Trophoblast cell (in vitro differentiated cells and primary cell): ENCODE data around the gene PTPN18.

Experiments
- DNase-seq, 2 donors: peaks; one replicate each; pipeline ENCODE4 v3.0.0-alpha.2; 2016
- H2AFZ ChIP-seq: 2 replicates; pipeline ENCODE4 v1.6.1; 2013; ENCODE audit warnings: low read length, moderate library complexity, mild to moderate bottlenecking; ENCODE audit not compliant: insufficient read depth, poor library complexity
- H2AK5ac ChIP-seq: 2 replicates; pipeline ENCODE4 v1.6.1; 2013; ENCODE audit warnings: mild to moderate bottlenecking, low read length
- H2BK120ac ChIP-seq: 2 replicates; pipeline ENCODE4 v1.6.1; 2013; ENCODE audit warnings: low read length, mild to moderate bottlenecking, moderate library complexity; ENCODE audit not compliant: insufficient read depth, poor library complexity
- H2BK12ac ChIP-seq: 2 replicates; pipeline ENCODE4 v1.6.1; 2013; ENCODE audit warnings: mild to moderate bottlenecking, low read length, moderate library complexity
- H2BK5ac ChIP-seq: 2 replicates; pipeline ENCODE4 v1.6.1; 2013; ENCODE audit warnings: low read length, low read depth, moderate library complexity, mild to moderate bottlenecking; ENCODE audit not compliant: poor library complexity
- H3K14ac ChIP-seq: 2 replicates; pipeline ENCODE4 v1.6.1; 2013; ENCODE audit warnings: mild to moderate bottlenecking, low read length
- H3K18ac ChIP-seq: 2 replicates; pipeline ENCODE4 v1.6.1; 2013; ENCODE audit warnings: mild to moderate bottlenecking, low read length
- H3K23ac ChIP-seq: 2 replicates; pipeline ENCODE4 v1.6.1; 2013; ENCODE audit warnings: low read length
- H3K27ac ChIP-seq: 2 replicates; pipeline ENCODE4 v1.5.1; 2013; ENCODE audit warnings: low read depth, mild to moderate bottlenecking, inconsistent platforms, low read length, moderate library complexity
- H3K27me3 ChIP-seq: 2 replicates; pipeline ENCODE4 v1.6.1; 2013; ENCODE audit warnings: inconsistent platforms, mild to moderate bottlenecking, low read length, moderate library complexity; ENCODE audit not compliant: insufficient read depth
- H3K36me3 ChIP-seq, 2 experiments: 1 replicate in 1 of 2; 2 replicates in 1 of 2; pipeline ENCODE4 v1.6.1; 2013; ENCODE audit warnings: low read length in 2 of 2, mild to moderate bottlenecking in 2 of 2, moderate library complexity in 1 of 2; ENCODE audit not compliant: insufficient read depth in 2 of 2, control insufficient read depth in 1 of 2
- H3K4ac ChIP-seq: 2 replicates; pipeline ENCODE4 v1.6.1; 2013; ENCODE audit warnings: low read depth, mild to moderate bottlenecking, low read length, moderate library complexity
- H3K4me1 ChIP-seq, 2 experiments: 1 replicate in 1 of 2; 2 replicates in 1 of 2; pipeline ENCODE4 v1.6.1; 2013; ENCODE audit warnings: low read length in 2 of 2, mild to moderate bottlenecking in 2 of 2, moderate library complexity in 1 of 2; ENCODE audit not compliant: insufficient read depth in 2 of 2, control insufficient read depth in 1 of 2
- H3K4me2 ChIP-seq: 2 replicates; pipeline ENCODE4 v1.6.1; 2013; ENCODE audit warnings: inconsistent platforms, mild to moderate bottlenecking, low read length, moderate library complexity
- H3K4me3 ChIP-seq: 2 replicates; pipeline ENCODE4 v1.5.1; 2013; ENCODE audit warnings: mild to moderate bottlenecking, low read depth, low read length, inconsistent platforms
- H3K79me1 ChIP-seq: one replicate; pipeline ENCODE4 v1.6.1; 2013; ENCODE audit warnings: low read length
- H3K79me2 ChIP-seq: 2 replicates; pipeline ENCODE4 v1.6.1; 2013; ENCODE audit warnings: low read length, mild to moderate bottlenecking; ENCODE audit not compliant: control insufficient read depth, insufficient read depth, poor library complexity
- H3K9ac ChIP-seq: 2 replicates; pipeline ENCODE4 v1.6.1; 2013; ENCODE audit warnings: mild to moderate bottlenecking, low read length
- H3K9me3 ChIP-seq: 2 replicates; pipeline ENCODE4 v1.6.1; 2013; ENCODE audit warnings: low read depth, mild to moderate bottlenecking, control low read depth, inconsistent platforms, low read length; ENCODE audit not compliant: insufficient read depth
- H4K12ac ChIP-seq: 2 replicates; pipeline ENCODE4 v1.6.1; 2013; ENCODE audit warnings: low read depth, mild to moderate bottlenecking, low read length, moderate library complexity
- H4K8ac ChIP-seq: 2 replicates; pipeline ENCODE4 v1.6.1; 2013; ENCODE audit warnings: low read depth, mild to moderate bottlenecking, low read length, moderate library complexity
- H4K91ac ChIP-seq: one replicate; pipeline ENCODE4 v1.6.1; 2013; ENCODE audit warnings: low read depth, mild to moderate bottlenecking, low read length, moderate library complexity
- WGBS: extraction: QIAGEN DNeasy Blood & Tissue Kit; methylation state at CpG from one replicate; pipeline ENCODE4 v1.1.7; 2013; ENCODE audit warnings: missing lambda C conversion rate; ENCODE audit not compliant: insufficient read length, insufficient coverage; ENCODE audit errors: extremely low coverage; 5-methylcytosine and 5-hydroxymethylcytosine counted together

PTPN18 gene

DNA sequence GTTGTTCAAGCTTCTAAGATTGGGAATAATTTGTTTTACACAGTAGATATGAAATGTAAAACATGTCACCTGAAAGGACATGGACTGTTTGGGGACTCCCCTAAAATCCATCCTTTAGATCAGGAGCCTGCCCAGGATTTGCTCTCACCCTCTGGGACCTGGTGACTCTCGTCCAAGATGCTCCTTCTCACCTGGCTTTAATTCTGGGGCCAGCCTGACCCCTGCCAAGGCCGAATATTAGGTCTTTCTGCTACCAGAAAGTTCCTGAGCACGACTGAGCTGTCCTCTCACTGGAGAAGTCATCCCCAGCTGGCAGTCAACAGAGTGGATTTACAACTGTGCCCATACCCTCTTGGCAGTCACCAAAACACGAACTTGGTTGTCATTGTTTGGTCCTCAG is 25.3 kb downstream of the PTPN18 start:
- H3K79me1 ChIP-seq: no peaks in the 10 kb centered on the region
- H3K18ac ChIP-seq: no peak overlapping the region
- no peak overlapping the region for H2BK12ac ChIP-seq
- H2AFZ ChIP-seq: no peak overlapping the region
- H3K27ac ChIP-seq: no peak overlapping the region
- H3K79me2 ChIP-seq: no peaks in the 10 kb centered on the region
- H3K4me1 ChIP-seq: no peaks in the 10 kb centered on the region
- H4K91ac ChIP-seq: no peak overlapping the region
- no peak overlapping the region for H3K9ac ChIP-seq
- DNase-seq: no peak
- H2BK120ac ChIP-seq: no peak overlapping the region
- H3K4me2 ChIP-seq: no peak overlapping the region
- H3K9me3 ChIP-seq: peaks cover 6% of the 10 kb centered on the region
- no peak overlapping the region for H3K14ac ChIP-seq
- no peaks in the 10 kb centered on the region for H3K36me3 ChIP-seq
- no peak overlapping the region for H3K4ac ChIP-seq
- H3K23ac ChIP-seq: no peak overlapping the region
- no peak overlapping the region for H3K4me3 ChIP-seq
- no peak overlapping the region for H4K8ac ChIP-seq
- H4K12ac ChIP-seq: no peak overlapping the region
- H2AK5ac ChIP-seq: no peak overlapping the region
- no peaks in the 10 kb centered on the region for H3K27me3 ChIP-seq
- WGBS: no CpG with 5 or more reads among the region's 4 CpGs
- H2BK5ac ChIP-seq: no peak overlapping the region

DNA sequence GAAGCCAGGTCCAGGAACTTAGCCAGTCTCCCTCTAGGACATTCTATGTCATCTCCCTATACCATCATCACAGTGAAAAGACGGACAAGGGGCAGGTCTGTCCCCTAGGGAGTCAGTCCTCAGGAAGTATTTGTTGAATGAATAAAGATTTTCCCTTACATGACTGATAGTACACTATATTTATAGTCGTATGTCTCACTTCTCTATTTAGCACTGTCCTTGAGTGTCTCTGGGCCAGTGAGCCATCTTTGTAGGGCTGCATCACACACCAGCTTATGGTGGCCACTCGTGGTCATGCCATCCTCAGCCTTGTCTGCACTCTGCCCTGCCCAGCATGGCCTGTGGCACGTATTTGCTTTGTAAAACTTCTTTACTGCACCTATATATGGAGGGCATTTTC is 25.8 kb downstream of the PTPN18 start:
- no peak overlapping the region for H3K4me3 ChIP-seq
- no peak overlapping the region for H3K4ac ChIP-seq
- no peak overlapping the region for H3K4me2 ChIP-seq
- no peak for DNase-seq
- no CpG with 5 or more reads among the region's 4 CpGs for WGBS
- no peak overlapping the region for H3K27ac ChIP-seq
- H3K9me3 ChIP-seq: peaks cover 8% of the 10 kb centered on the region
- no peak overlapping the region for H2BK5ac ChIP-seq
- H4K12ac ChIP-seq: no peak overlapping the region
- H3K27me3 ChIP-seq: no peaks in the 10 kb centered on the region
- H4K8ac ChIP-seq: no peak overlapping the region
- no peak overlapping the region for H4K91ac ChIP-seq
- no peak overlapping the region for H3K14ac ChIP-seq
- H3K4me1 ChIP-seq: no peaks in the 10 kb centered on the region
- no peak overlapping the region for H3K18ac ChIP-seq
- no peak overlapping the region for H3K23ac ChIP-seq
- no peak overlapping the region for H2BK120ac ChIP-seq
- no peak overlapping the region for H2BK12ac ChIP-seq
- H3K79me1 ChIP-seq: no peaks in the 10 kb centered on the region
- H3K9ac ChIP-seq: no peak overlapping the region
- no peaks in the 10 kb centered on the region for H3K79me2 ChIP-seq
- no peaks in the 10 kb centered on the region for H3K36me3 ChIP-seq
- H2AK5ac ChIP-seq: no peak overlapping the region
- H2AFZ ChIP-seq: no peak overlapping the region

DNA sequence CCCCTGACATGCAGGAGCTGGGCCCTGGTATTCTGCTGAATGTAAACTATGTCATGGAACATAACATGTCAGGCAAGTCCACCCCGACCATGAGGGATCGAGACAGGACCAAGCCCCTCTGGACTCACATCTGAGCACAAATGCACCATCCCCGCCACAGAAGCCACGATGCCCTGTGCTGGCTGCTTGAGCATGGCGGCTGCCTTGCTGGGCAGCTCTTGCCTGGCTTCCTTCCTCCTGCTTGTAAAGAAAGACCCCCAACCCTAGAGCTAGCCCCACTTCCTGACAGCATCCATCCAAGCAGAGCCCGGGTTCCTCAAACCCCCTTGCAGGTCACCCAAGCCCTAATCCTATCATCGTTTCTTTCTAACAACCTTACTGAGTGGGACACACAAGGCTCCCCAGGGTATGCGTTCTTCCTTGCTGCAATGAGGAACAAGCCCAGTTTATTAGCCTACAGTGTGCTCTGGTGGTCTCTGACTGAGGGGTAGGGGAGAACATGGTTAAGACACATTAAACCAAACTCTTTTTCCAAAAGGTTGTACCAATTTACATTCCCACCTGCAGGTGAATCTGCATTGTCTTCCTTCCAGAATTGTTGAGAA is 26.6 kb downstream of the PTPN18 start:
- no peaks in the 10 kb centered on the region for H3K4me1 ChIP-seq
- H3K18ac ChIP-seq: no peak overlapping the region
- peaks cover 8% of the 10 kb centered on the region for H3K9me3 ChIP-seq
- no peak overlapping the region for H3K9ac ChIP-seq
- no peak overlapping the region for H3K27ac ChIP-seq
- no peaks in the 10 kb centered on the region for H3K79me2 ChIP-seq
- H3K4me2 ChIP-seq: no peak overlapping the region
- no peak overlapping the region for H2AK5ac ChIP-seq
- no peak overlapping the region for H2BK120ac ChIP-seq
- no peak overlapping the region for H2AFZ ChIP-seq
- H3K36me3 ChIP-seq: no peaks in the 10 kb centered on the region
- WGBS: no CpG with 5 or more reads among the region's 8 CpGs
- no peak overlapping the region for H2BK12ac ChIP-seq
- H4K91ac ChIP-seq: no peak overlapping the region
- no peak overlapping the region for H3K14ac ChIP-seq
- no peaks in the 10 kb centered on the region for H3K27me3 ChIP-seq
- H3K4ac ChIP-seq: no peak overlapping the region
- H3K79me1 ChIP-seq: no peaks in the 10 kb centered on the region
- H4K12ac ChIP-seq: no peak overlapping the region
- no peak overlapping the region for H2BK5ac ChIP-seq
- no peak overlapping the region for H3K4me3 ChIP-seq
- DNase-seq: no peak
- H3K23ac ChIP-seq: no peak overlapping the region
- H4K8ac ChIP-seq: no peak overlapping the region

GRCh38 chr2:130385709-130386108 is 29.9 kb downstream of the PTPN18 start:
- no peak overlapping the region for H3K23ac ChIP-seq
- no peak overlapping the region for H2BK5ac ChIP-seq
- no peaks in the 10 kb centered on the region for H3K79me1 ChIP-seq
- H3K36me3 ChIP-seq: no peaks in the 10 kb centered on the region
- peaks cover 8% of the 10 kb centered on the region for H3K9me3 ChIP-seq
- H2BK12ac ChIP-seq: no peak overlapping the region
- no peak overlapping the region for H4K8ac ChIP-seq
- WGBS: no CpG with 5 or more reads among the region's 3 CpGs
- no peaks in the 10 kb centered on the region for H3K79me2 ChIP-seq
- no peak overlapping the region for H2BK120ac ChIP-seq
- H2AK5ac ChIP-seq: no peak overlapping the region
- H3K9ac ChIP-seq: no peak overlapping the region
- no peak overlapping the region for H4K91ac ChIP-seq
- H4K12ac ChIP-seq: no peak overlapping the region
- peaks cover 3% of the 10 kb centered on the region in 2 experiments for H3K4me1 ChIP-seq
- no peak overlapping the region for H3K14ac ChIP-seq
- H3K4ac ChIP-seq: no peak overlapping the region
- no peak overlapping the region for H3K18ac ChIP-seq
- no peak overlapping the region for H3K27ac ChIP-seq
- DNase-seq: no peak
- H3K4me3 ChIP-seq: no peak overlapping the region
- no peaks in the 10 kb centered on the region for H3K27me3 ChIP-seq
- no peak overlapping the region for H3K4me2 ChIP-seq
- H2AFZ ChIP-seq: no peak overlapping the region
